Endothelial cell of umbilical vein (primary cell): ENCODE data around the gene TMC1. TPM values are rescaled to one million over a fixed set of nuclear protein-coding genes. Genes with fewer than 3 reads are reported as not detected.

ENCODE experiments used
- BruUV-seq: library from RNA; stranded (reverse); fragments of 400-500 nt; replicated peaks from 2 replicates; lab custom pipeline; 2021; lab: Mats Ljungman, UMichigan
- CTCF ChIA-PET: fragments of 300-600, 350-600 bp; sonication (Branson Sonifier 250); formaldehyde crosslinking; loops from one replicate; lab custom pipeline; 2021; ENCODE audit warnings: antibody characterized with exemption, inconsistent platforms; lab: Charles Lee
- POLR2A ChIA-PET: fragments of 300-600, 350-600 bp; sonication (Branson Sonifier 250); formaldehyde crosslinking; loops from one replicate; lab custom pipeline; 2021; ENCODE audit warnings: antibody characterized with exemption, inconsistent platforms; lab: Charles Lee
- DNase-seq: peaks from one replicate; pipeline ENCODE4 v3.0.0-alpha.2; 2011; ENCODE audit warnings: low read depth, low spot score
- FAIRE-seq: peaks from 2 replicates; lab custom pipeline; 2011; peaks lifted over from hg19 to GRCh38; lab: Jason Lieb, UNC
- H2AFZ ChIP-seq: 2 replicates; pipeline ENCODE4 v1.6.0; 2012; ENCODE audit warnings: low read depth, low read length, control low read depth, inconsistent platforms
- H3K27ac ChIP-seq: 2 replicates; pipeline ENCODE4 v1.5.1; 2011; ENCODE audit warnings: low read depth, mild to moderate bottlenecking, control low read depth, low read length, moderate library complexity; ENCODE audit not compliant: insufficient read depth
- H3K27me3 ChIP-seq, 2 experiments: 2 replicates each; pipeline versions ENCODE4 v1.6.0 to v1.6.1; 2011; ENCODE audit warnings: low read length in 2 of 2, mixed read lengths in 1 of 2; ENCODE audit not compliant: control insufficient read depth in 2 of 2, insufficient read depth in 2 of 2
- H3K36me3 ChIP-seq, 2 experiments: 2 replicates in 1 of 2; 3 replicates in 1 of 2; pipeline ENCODE4 v1.5.1; 2011; ENCODE audit warnings: low read length in 2 of 2, mild to moderate bottlenecking in 1 of 2, moderate library complexity in 1 of 2; ENCODE audit not compliant: control insufficient read depth in 2 of 2, insufficient read depth in 2 of 2; ENCODE audit errors: extremely low read depth in 1 of 2
- H3K4me1 ChIP-seq: 3 replicates; pipeline ENCODE4 v1.5.1; 2011; ENCODE audit warnings: mild to moderate bottlenecking, low read length; ENCODE audit not compliant: control insufficient read depth, insufficient read depth; ENCODE audit errors: extremely low read depth
- H3K4me2 ChIP-seq: 2 replicates; pipeline ENCODE4 v1.6.1; 2011; ENCODE audit warnings: low read length, control low read depth, mixed read lengths; ENCODE audit not compliant: insufficient read depth
- H3K4me3 ChIP-seq, 3 experiments: fragments of 200-600 bp in 1 of 3; sonication (generic), shearing (Covaris generic) in 1 of 3; replicated peaks in 1 of 3; 2 replicates each; pipeline ENCODE4 v1.5.1; 2011 to 2016; ENCODE audit warnings: control low read depth in 3 of 3, low read length in 3 of 3, mild to moderate bottlenecking in 2 of 3, inconsistent platforms in 1 of 3, low read depth in 1 of 3, moderate library complexity in 1 of 3; ENCODE audit not compliant: insufficient read depth in 1 of 3
- H3K79me2 ChIP-seq: 2 replicates; pipeline ENCODE4 v1.6.0; 2012; ENCODE audit warnings: low read length, inconsistent platforms; ENCODE audit not compliant: control insufficient read depth, insufficient read depth
- H3K9ac ChIP-seq: replicated peaks from 2 replicates; pipeline ENCODE3; 2011; ENCODE audit warnings: low read length, control low read depth; ENCODE audit not compliant: insufficient read depth; ENCODE audit errors: extremely low read depth
- H3K9me1 ChIP-seq: replicated peaks from 3 replicates; pipeline ENCODE4 v1.6.0; 2011; ENCODE audit warnings: mild to moderate bottlenecking, low read length; ENCODE audit not compliant: control insufficient read depth, insufficient read depth; ENCODE audit errors: extremely low read depth
- H3K9me3 ChIP-seq: replicated peaks from 2 replicates; pipeline ENCODE4 v1.5.1; 2012; ENCODE audit warnings: low read length, inconsistent platforms; ENCODE audit not compliant: control insufficient read depth, insufficient read depth
- H4K20me1 ChIP-seq: replicated peaks from 2 replicates; pipeline ENCODE3; 2011; ENCODE audit warnings: mild to moderate bottlenecking, low read length; ENCODE audit not compliant: control insufficient read depth, insufficient read depth; ENCODE audit errors: extremely low read depth
- CTCF ChIP-seq, 2 donors: IDR thresholded peaks; 1 replicate in 1 of 2; 2 replicates in 1 of 2; pipeline ENCODE4 v1.5.1; 2011; ENCODE audit warnings: low read length in 2 of 2, mild to moderate bottlenecking in 2 of 2, moderate library complexity in 2 of 2, control low read depth in 1 of 2, inconsistent platforms in 1 of 2, low read depth in 1 of 2; ENCODE audit not compliant: insufficient read depth in 1 of 2; ENCODE audit errors: extremely low read depth in 1 of 2
- EZH2 ChIP-seq: IDR thresholded peaks from 2 replicates; pipeline ENCODE4 v1.6.1; 2012; ENCODE audit warnings: borderline replicate concordance, low read depth, mild to moderate bottlenecking, moderate library complexity, low read length, inconsistent platforms; ENCODE audit not compliant: severe bottlenecking
- FOS ChIP-seq: IDR thresholded peaks from 2 replicates; pipeline ENCODE4 v1.6.1; 2011; ENCODE audit warnings: mild to moderate bottlenecking, low read length, moderate library complexity, borderline replicate concordance; ENCODE audit not compliant: insufficient read depth
- GATA2 ChIP-seq: IDR thresholded peaks from 2 replicates; pipeline ENCODE4 v1.7.0; 2011; ENCODE audit warnings: low read depth, mild to moderate bottlenecking, moderate library complexity, mixed read lengths, low read length; ENCODE audit not compliant: insufficient read length, insufficient read depth
- JUN ChIP-seq: IDR thresholded peaks from 2 replicates; pipeline ENCODE4 v1.6.1; 2011; ENCODE audit warnings: borderline replicate concordance, low read depth; ENCODE audit not compliant: insufficient read length, insufficient read depth
- MYC ChIP-seq: IDR thresholded peaks from one replicate; pipeline ENCODE4 v1.6.1; 2011; ENCODE audit warnings: mild to moderate bottlenecking, low read depth, low read length
- POLR2A ChIP-seq: IDR thresholded peaks from 2 replicates; pipeline ENCODE4 v1.6.1; 2012; ENCODE audit warnings: low read depth, mild to moderate bottlenecking, control low read depth, low read length
- POLR2AphosphoS5 ChIP-seq: IDR thresholded peaks from 2 replicates; pipeline ENCODE4 v1.6.1; 2012; ENCODE audit warnings: low read depth, mild to moderate bottlenecking, control low read depth, low read length, moderate library complexity; ENCODE audit not compliant: insufficient read depth
- dilution Hi-C: fragments of 300-500 bp; cut with MboI; formaldehyde crosslinking; loops from one replicate; pipeline ENCODE4 v1.15.0; 2019; ENCODE audit warnings: low sequenced_read_pairs; ENCODE audit not compliant: extremely low pct_ligation_motif_present
- intact Hi-C: fragments of 100-400 bp; cut with micrococcal nuclease; formaldehyde crosslinking; loops from one replicate; pipeline ENCODE4 v1.10.0; 2022
- polyA plus RNA-seq, 4 experiments: library from polyadenylated mRNA; depleted of rRNA in 3 of 4; stranded (reverse) in 3 of 4; unstranded in 1 of 4; fragments of >200 nt; gene quantifications; 2 replicates each; pipeline versions ENCODE4 v1.2.1 to v1.2.3, GENCODE V29; 2011 to 2012; ENCODE audit warnings: missing spikeins in 1 of 4
- total RNA-seq: library from RNA; stranded (reverse); gene quantifications from 2 replicates; pipeline ENCODE4 v1.2.3, GENCODE V29; 2021
- TF ChIP-seq, protein P1 (sequence below): IDR thresholded peaks from 2 replicates; pipeline ENCODE4 v1.6.1; 2011; ENCODE audit not compliant: insufficient read depth, insufficient read length

TMC1 gene
- total and polyA plus RNA-seq, 2 donors (not counting 3 experiments of a cell fraction or from before 2014, with no cell fraction given): 1.5 TPM; not detected in 1

DNA sequence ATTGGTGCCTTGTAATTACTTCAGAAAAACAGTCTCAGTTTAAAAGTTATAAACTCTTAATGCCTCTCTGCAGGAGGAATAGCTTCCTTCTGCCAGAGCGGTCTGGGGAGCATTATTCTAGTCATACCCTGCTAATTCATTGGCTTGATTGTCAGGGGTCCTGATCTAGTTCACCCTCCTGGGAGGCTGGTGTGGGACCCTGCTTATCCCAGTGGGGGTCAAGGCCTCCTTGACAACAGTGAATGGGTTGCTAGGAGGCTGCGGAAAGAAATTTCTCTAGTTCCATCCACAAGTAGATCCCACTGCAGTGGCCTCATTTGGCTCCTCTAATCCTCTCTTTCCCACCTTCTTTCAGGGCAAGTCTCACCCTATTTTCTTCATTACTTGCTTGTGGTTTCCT lies 105.7 kb downstream of the TMC1 start:
- Histone ChIP-seq H3K27me3 (no peaks in the 10 kb centered on the region), H3K4me2 (no peak overlapping the region), H3K79me2 (no peaks in the 10 kb centered on the region), H2AFZ (no peak overlapping the region), H3K4me3 (no peak overlapping the region), H3K27ac (no peak overlapping the region), H3K9me3 (no peaks in the 10 kb centered on the region), H4K20me1 (no peaks in the 10 kb centered on the region), H3K4me1 (no peaks in the 10 kb centered on the region), H3K36me3 (no peaks in the 10 kb centered on the region), H3K9me1 (no peaks in the 10 kb centered on the region), H3K9ac (no peak overlapping the region)
- no TSS peak for BruUV-seq
- FAIRE-seq (no peak), DNase-seq (no peak)
- intact Hi-C loops: loop anchor here (10.0 kb wide), 1 partner anchor 158 kb away; no protein-coding TSS in a partner anchor
- ChIA-PET POLR2A (no interaction called here), CTCF (interaction anchor here (1.1 kb wide), 1 partner anchor 589 kb away, joined by 3 read pairs; no protein-coding TSS in a partner anchor)
- dilution Hi-C loops: no loop called here
- TF ChIP-seq JUN (no peak), EZH2 (no peak), GATA2 (no peak), POLR2A (no peak), MYC (no peak), FOS (no peak), POLR2AphosphoS5 (no peak), CTCF (IDR thresholded peaks at IDR 0.05; ENCODE audit: extremely low read depth in 1 of 2, insufficient read depth in 1 of 2, low read depth in 1 of 2, low read length in 2 of 2) (no peak)
- TF ChIP-seq, protein P1, sequence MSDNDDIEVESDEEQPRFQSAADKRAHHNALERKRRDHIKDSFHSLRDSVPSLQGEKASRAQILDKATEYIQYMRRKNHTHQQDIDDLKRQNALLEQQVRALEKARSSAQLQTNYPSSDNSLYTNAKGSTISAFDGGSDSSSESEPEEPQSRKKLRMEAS: no peak
